ENCODE measurements around the gene SLC44A4.

DNA sequence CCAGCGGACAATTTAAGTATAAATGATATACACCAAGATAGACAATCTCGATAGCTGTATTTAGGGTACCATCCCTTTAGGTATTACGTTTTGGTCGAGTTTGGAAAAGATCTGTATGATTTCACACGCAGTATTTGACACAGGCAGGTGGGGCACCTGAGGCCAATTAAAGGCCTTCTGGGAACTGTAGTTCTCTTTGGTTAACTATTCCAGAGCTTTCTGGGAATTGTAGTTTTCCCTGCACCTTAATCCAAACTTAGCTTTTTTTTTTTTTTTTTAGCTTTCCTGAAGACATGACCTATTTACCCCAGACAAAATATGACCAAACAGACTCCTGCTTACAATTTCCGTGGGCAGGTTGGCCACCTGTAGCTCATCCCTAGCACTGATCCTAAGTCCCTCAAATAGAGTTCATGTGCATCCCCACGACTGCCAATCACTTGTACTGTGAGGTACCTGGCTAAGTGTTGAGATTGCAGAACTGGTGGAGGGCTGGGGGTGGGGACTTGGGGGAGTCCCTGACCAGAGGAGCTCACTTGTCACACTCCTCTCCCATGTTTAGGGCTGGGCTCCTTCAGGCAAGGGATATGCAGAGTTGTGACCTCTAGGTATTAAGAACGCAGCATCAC, 19.7 kb upstream of the SLC44A4 start:
- TF ChIP-seq, protein P1, sequence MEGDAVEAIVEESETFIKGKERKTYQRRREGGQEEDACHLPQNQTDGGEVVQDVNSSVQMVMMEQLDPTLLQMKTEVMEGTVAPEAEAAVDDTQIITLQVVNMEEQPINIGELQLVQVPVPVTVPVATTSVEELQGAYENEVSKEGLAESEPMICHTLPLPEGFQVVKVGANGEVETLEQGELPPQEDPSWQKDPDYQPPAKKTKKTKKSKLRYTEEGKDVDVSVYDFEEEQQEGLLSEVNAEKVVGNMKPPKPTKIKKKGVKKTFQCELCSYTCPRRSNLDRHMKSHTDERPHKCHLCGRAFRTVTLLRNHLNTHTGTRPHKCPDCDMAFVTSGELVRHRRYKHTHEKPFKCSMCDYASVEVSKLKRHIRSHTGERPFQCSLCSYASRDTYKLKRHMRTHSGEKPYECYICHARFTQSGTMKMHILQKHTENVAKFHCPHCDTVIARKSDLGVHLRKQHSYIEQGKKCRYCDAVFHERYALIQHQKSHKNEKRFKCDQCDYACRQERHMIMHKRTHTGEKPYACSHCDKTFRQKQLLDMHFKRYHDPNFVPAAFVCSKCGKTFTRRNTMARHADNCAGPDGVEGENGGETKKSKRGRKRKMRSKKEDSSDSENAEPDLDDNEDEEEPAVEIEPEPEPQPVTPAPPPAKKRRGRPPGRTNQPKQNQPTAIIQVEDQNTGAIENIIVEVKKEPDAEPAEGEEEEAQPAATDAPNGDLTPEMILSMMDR (conservative IDR thresholded peaks at IDR 0.05; ENCODE audit: low read depth, low read length): 0 out of 2 replicates have a peak, but pooled peaks have one; percentile 24
- TF ChIP-seq EZH2 (IDR thresholded peaks at IDR 0.05; ENCODE audit: low read length, unreplicated experiment) (no peak), EZH2phosphoT487 (IDR thresholded peaks at IDR 0.05; ENCODE audit: borderline replicate concordance, low read length) (no peak)
